ENCODE data around the gene KIF1A.

The KIF1A gene

DNA sequence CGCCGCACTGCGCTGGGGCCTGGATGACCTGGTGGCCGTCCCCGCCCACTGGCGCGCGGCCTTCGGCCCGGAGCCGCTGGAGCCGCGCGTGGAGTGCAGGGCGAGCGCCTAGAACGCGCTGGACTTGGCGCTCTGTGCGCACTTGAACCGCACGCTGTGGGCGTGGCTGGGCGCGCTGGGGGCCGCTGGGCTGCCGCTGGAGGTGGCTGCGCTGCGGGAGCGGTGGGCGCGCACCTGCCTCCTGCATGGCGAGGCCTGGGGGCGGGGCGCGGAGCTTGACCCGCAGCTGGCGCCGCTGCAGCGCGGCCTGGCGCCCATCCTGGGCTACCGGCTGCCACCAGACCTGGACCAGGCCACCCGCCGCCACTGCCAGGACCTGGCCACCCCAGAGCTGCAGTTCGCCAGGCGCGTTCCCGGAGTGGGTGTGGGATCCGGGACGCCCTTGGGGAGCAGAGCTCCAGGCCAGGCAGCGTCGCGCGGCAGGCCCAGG, 147.3 kb downstream of the KIF1A start:
- TF ChIP-seq, protein P1, sequence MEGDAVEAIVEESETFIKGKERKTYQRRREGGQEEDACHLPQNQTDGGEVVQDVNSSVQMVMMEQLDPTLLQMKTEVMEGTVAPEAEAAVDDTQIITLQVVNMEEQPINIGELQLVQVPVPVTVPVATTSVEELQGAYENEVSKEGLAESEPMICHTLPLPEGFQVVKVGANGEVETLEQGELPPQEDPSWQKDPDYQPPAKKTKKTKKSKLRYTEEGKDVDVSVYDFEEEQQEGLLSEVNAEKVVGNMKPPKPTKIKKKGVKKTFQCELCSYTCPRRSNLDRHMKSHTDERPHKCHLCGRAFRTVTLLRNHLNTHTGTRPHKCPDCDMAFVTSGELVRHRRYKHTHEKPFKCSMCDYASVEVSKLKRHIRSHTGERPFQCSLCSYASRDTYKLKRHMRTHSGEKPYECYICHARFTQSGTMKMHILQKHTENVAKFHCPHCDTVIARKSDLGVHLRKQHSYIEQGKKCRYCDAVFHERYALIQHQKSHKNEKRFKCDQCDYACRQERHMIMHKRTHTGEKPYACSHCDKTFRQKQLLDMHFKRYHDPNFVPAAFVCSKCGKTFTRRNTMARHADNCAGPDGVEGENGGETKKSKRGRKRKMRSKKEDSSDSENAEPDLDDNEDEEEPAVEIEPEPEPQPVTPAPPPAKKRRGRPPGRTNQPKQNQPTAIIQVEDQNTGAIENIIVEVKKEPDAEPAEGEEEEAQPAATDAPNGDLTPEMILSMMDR (IDR thresholded peaks at IDR 0.05) = no peak
- DNase-seq (ENCODE audit: low spot score) = no peak
- Histone ChIP-seq H3K27ac (no peak overlapping the region), H3K4me3 (no peak overlapping the region)

DNA sequence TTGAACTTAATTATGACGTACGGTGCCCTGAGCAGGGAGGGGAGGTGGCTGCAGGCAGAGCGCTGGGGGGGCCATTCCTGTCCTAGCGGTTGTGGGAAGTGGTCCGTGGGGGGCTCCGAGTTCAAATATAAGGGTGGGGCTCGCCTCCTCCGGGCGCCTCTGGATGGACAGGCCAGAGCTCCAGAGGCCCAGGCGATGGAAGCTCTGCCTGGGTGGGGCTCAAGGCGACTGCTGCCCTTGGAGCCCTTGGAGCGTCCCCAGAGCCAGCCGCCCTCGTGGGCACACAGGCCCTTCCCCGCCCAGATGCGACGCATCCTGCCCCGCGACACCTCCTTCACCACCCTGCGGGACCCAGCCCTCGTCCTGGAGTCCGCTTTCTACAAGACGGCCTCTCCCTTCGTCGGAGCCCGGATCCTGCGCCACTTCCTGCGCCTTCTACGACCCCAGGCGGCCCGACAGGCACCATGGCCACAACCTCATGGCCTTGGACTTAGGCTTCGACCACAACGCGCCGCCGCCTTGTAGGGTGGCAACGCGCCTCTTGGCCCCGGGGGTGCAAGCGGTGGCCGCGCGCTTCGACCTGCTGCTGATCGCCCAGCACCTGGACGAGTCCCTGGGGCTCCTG, 147.8 kb downstream of the KIF1A start:
- Histone ChIP-seq H3K4me3 (no peak overlapping the region), H3K27ac (no peak overlapping the region)
- TF ChIP-seq, protein P1 (IDR thresholded peaks at IDR 0.05) = no peak
- no peak for DNase-seq (ENCODE audit: low spot score)

- no peak overlapping the region for H3K27ac ChIP-seq
- TF ChIP-seq, protein P1 (IDR thresholded peaks at IDR 0.05) = no peak
- H3K4me3 ChIP-seq = no peak overlapping the region
- DNase-seq (ENCODE audit: low spot score) = no peak
Measured at GRCh38 chr2:240670950-240671349, 149.1 kb downstream of the KIF1A start.

DNA sequence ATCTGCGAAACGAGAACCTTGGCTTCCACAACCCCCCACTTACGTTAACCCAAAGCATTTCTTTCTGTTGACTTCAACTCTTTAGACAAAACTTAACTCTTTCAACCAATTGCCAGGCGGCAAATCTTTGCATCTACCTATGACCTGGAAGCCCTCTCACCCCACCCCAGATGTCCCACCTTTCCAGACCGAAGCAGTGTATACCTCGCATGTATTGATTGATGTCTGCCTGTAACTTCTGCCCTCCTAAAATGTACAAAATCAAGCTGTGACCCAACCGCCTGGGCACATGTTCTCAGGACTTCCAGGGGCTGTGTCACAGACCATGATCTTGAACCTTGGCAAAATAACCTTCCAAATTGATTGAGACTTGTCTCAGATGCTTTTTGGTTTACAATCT, 149.6 kb downstream of the KIF1A start:
- H3K27ac ChIP-seq = no peak overlapping the region
- H3K4me3 ChIP-seq = no peak overlapping the region
- DNase-seq (ENCODE audit: low spot score) = no peak
- TF ChIP-seq, protein P1 (IDR thresholded peaks at IDR 0.05) = no peak

GRCh38 chr2:240664622-240665021, 155.4 kb downstream of the KIF1A start:
- TF ChIP-seq, protein P1 (IDR thresholded peaks at IDR 0.05) = no peak

More at GRCh38 chr2:240664622-240665021, 155.4 kb downstream of the KIF1A start:
- DNase-seq (ENCODE audit: low spot score) = no peak
- H3K27ac ChIP-seq = no peak overlapping the region
- no peak overlapping the region for H3K4me3 ChIP-seq

All from coronary artery (tissue), 2 donors.